Hepatocyte (in vitro differentiated cells): Measurements from ENCODE around the gene MREG. TPM values are rescaled to one million over a fixed set of nuclear protein-coding genes. Genes with fewer than 3 reads are reported as not detected.

Experiments
- DNase-seq: peaks from one replicate; pipeline ENCODE4 v3.0.0-alpha.2; 2016; ENCODE audit warnings: low spot score
- H2AFZ ChIP-seq: fragments of 200-600 bp; sonication (generic); 2 replicates; pipeline ENCODE4 v1.6.0; 2016; ENCODE audit warnings: antibody characterized with exemption, mild to moderate bottlenecking
- H3K27ac ChIP-seq: fragments of 200-600 bp; sonication (generic); 2 replicates; pipeline ENCODE4 v1.5.1; 2016; ENCODE audit warnings: mild to moderate bottlenecking
- H3K27me3 ChIP-seq: fragments of 200-600 bp; sonication (generic); 2 replicates; pipeline ENCODE4 v1.6.1; 2016
- H3K36me3 ChIP-seq: fragments of 200-600 bp; sonication (generic); replicated peaks from 2 replicates; pipeline ENCODE4 v1.5.1; 2016; ENCODE audit warnings: low read depth; ENCODE audit not compliant: insufficient read depth
- H3K4me1 ChIP-seq: fragments of 200-600 bp; sonication (generic); 2 replicates; pipeline ENCODE4 v1.5.1; 2016; ENCODE audit warnings: mild to moderate bottlenecking, moderate library complexity; ENCODE audit not compliant: insufficient read depth
- H3K4me2 ChIP-seq: fragments of 200-600 bp; sonication (generic); 2 replicates; pipeline ENCODE4 v1.6.0; 2016
- H3K4me3 ChIP-seq: fragments of 200-600 bp; sonication (generic); 2 replicates; pipeline ENCODE4 v1.5.1; 2016; ENCODE audit warnings: mild to moderate bottlenecking
- H3K79me2 ChIP-seq: fragments of 200-600 bp; sonication (generic); 2 replicates; pipeline ENCODE4 v1.6.0; 2017; ENCODE audit warnings: mild to moderate bottlenecking
- H3K9me2 ChIP-seq: fragments of 200-600 bp; sonication (generic); replicated peaks from 2 replicates; pipeline ENCODE4 v1.6.0; 2017; ENCODE audit warnings: mild to moderate bottlenecking; ENCODE audit not compliant: insufficient read depth
- H3K9me3 ChIP-seq: fragments of 200-600 bp; sonication (generic); 2 replicates; pipeline ENCODE4 v1.5.1; 2016; ENCODE audit warnings: low read depth, mild to moderate bottlenecking
- H4K20me1 ChIP-seq: fragments of 200-600 bp; sonication (generic); 2 replicates; pipeline ENCODE4 v1.6.0; 2016; ENCODE audit warnings: mild to moderate bottlenecking; ENCODE audit not compliant: insufficient read depth, poor library complexity, severe bottlenecking
- EZH2 ChIP-seq: fragments of 200-600 bp; sonication (generic); IDR thresholded peaks from 2 replicates; pipeline ENCODE4 v1.6.1; 2016; ENCODE audit warnings: antibody characterized with exemption, mild to moderate bottlenecking, borderline replicate concordance
- EZH2phosphoT487 ChIP-seq: fragments of 200-600 bp; sonication (generic); IDR thresholded peaks from one replicate; pipeline ENCODE4 v1.6.1; 2018; ENCODE audit warnings: antibody characterized with exemption, mild to moderate bottlenecking, low read depth, moderate library complexity; ENCODE audit not compliant: unreplicated experiment, severe bottlenecking
- WGBS: methylation state at CpG from one replicate; pipeline ENCODE4 v1.1.6; 2016; ENCODE audit warnings: low lambda C conversion rate; ENCODE audit errors: missing lambda C conversion rate; 5-methylcytosine and 5-hydroxymethylcytosine counted together
- polyA plus RNA-seq: library from polyadenylated mRNA; unstranded; fragments of >200 nt; fragmentation: Nextera tagmentation; extraction: Ambion mirVana; gene quantifications from 2 replicates; pipeline ENCODE4 v1.2.1, GENCODE V29; 2016
- total RNA-seq: library from RNA; depleted of rRNA; stranded (reverse); fragments of >200 nt; gene quantifications from 2 replicates; pipeline ENCODE4 v1.2.3, GENCODE V29; 2014
- TF ChIP-seq, protein P1 (sequence below): fragments of 200-600 bp; sonication (generic); IDR thresholded peaks from 2 replicates; pipeline ENCODE4 v1.5.1; 2016; ENCODE audit warnings: antibody characterized with exemption, mild to moderate bottlenecking; ENCODE audit not compliant: poor library complexity

MREG gene
- total and polyA plus RNA-seq, 2 experiments from 2014 or later: 5.6 to 12.9 TPM

DNA sequence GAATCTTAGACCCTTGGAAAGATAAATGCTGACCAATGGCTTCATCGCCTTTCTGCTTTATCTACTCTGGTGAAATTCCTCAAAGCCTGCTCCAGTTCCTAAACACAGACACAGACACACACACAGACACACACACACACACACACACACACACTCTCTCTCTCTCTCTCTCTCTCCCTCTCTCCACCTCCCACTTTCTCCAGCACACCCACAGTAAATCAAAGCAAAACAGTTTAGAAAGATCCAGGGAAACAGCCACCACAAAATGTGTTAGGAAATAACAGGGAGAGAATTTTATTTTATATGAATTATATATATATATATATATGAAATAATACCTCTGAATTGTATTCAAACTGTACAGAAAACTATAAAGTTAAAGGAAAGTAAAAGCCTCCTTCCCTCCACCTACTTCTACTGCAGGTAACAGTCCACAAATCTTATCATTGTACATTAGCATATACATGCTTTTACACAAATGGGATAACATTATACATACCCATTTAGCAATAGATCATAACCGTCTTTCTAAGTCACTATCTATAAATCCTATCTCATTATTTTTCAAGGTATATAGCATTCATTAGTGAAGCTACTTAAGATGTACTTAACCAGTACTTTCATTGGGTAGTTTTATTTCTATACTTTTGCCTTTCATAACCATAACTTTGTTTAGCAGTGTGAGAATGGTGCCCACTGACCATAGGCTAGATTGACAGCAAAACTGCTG is 38.5 kb downstream of the MREG start:
- Histone ChIP-seq H3K27me3 (no peaks in the 10 kb centered on the region), H3K9me2 (no peaks in the 10 kb centered on the region), H4K20me1 (no peaks in the 10 kb centered on the region), H3K79me2 (peaks cover 12% of the 10 kb centered on the region), H3K4me2 (no peak overlapping the region), H3K9me3 (no peaks in the 10 kb centered on the region), H3K4me1 (peaks cover 5% of the 10 kb centered on the region), H3K4me3 (no peak overlapping the region), H3K36me3 (no peaks in the 10 kb centered on the region), H2AFZ (no peak overlapping the region), H3K27ac (no peak overlapping the region)
- WGBS: 90% methylated on average over 2 of the region's 2 CpGs
- TF ChIP-seq, protein P1, sequence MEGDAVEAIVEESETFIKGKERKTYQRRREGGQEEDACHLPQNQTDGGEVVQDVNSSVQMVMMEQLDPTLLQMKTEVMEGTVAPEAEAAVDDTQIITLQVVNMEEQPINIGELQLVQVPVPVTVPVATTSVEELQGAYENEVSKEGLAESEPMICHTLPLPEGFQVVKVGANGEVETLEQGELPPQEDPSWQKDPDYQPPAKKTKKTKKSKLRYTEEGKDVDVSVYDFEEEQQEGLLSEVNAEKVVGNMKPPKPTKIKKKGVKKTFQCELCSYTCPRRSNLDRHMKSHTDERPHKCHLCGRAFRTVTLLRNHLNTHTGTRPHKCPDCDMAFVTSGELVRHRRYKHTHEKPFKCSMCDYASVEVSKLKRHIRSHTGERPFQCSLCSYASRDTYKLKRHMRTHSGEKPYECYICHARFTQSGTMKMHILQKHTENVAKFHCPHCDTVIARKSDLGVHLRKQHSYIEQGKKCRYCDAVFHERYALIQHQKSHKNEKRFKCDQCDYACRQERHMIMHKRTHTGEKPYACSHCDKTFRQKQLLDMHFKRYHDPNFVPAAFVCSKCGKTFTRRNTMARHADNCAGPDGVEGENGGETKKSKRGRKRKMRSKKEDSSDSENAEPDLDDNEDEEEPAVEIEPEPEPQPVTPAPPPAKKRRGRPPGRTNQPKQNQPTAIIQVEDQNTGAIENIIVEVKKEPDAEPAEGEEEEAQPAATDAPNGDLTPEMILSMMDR: no peak
- TF ChIP-seq EZH2: no peak
- no peak for TF ChIP-seq EZH2phosphoT487
- DNase-seq: no peak

GRCh38 chr2:215973954-215974699 is 39.2 kb downstream of the MREG start:
- Histone ChIP-seq H3K4me3 (no peak overlapping the region), H3K79me2 (peaks cover 16% of the 10 kb centered on the region), H3K4me2 (no peak overlapping the region), H3K9me3 (no peaks in the 10 kb centered on the region), H3K27me3 (no peaks in the 10 kb centered on the region), H4K20me1 (no peaks in the 10 kb centered on the region), H3K27ac (peak overlapping the region; percentile 74), H3K9me2 (no peaks in the 10 kb centered on the region), H3K4me1 (peaks cover 5% of the 10 kb centered on the region), H2AFZ (no peak overlapping the region), H3K36me3 (no peaks in the 10 kb centered on the region)
- 70% methylated on average over 6 of the region's 6 CpGs for WGBS
- peak; percentile 50 for DNase-seq
- TF ChIP-seq EZH2phosphoT487 (no peak), EZH2 (no peak)
- TF ChIP-seq, protein P1: no peak

DNA sequence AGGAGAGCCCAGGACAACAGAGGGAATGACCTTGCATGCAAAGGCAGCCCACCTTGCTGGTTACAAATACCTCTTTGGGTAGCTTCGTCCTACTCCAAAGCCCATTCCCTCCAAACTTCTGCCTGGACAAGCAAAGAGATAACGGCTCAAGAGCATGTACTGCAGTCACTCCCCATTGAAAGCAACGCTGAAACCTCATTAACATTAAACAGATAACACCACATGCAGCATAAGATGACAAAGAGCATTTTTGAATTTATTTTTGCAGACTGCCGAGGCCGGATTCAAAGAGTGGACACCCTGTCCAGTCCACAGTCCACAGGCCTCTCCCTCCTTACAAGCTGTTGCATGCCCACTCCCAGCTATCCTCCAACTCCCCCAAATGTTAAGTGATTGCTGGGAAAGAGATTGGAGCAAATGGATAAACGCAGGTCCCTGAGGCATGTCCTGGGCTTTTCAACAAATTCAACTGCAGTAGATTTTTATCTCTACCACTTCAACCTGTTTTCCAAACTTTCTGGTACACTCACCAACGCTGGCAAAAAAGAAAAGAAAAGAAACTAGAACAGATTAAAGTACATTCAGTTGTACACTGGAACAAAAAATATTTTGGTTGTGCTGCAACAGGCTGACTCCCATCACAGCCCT is 40.1 kb downstream of the MREG start:
- Histone ChIP-seq H3K9me3 (no peaks in the 10 kb centered on the region), H3K27ac (peak overlapping the region; percentile 43), H3K4me1 (peaks cover 5% of the 10 kb centered on the region), H3K9me2 (no peaks in the 10 kb centered on the region), H3K36me3 (no peaks in the 10 kb centered on the region), H3K27me3 (no peaks in the 10 kb centered on the region), H3K79me2 (peaks cover 16% of the 10 kb centered on the region), H4K20me1 (no peaks in the 10 kb centered on the region), H2AFZ (no peak overlapping the region), H3K4me2 (no peak overlapping the region), H3K4me3 (no peak overlapping the region)
- 50% methylated on average over 7 of the region's 7 CpGs for WGBS
- DNase-seq: no peak
- TF ChIP-seq, protein P1: no peak
- TF ChIP-seq EZH2phosphoT487: no peak
- no peak for TF ChIP-seq EZH2
